Testis (tissue), 2 donors: ENCODE data around the gene GSG1L.

ENCODE experiments used
- CTCF ChIP-seq, 3 experiments: fragments of 450-650 bp in 2 of 3; fragments of 200-600 bp in 1 of 3; sonication (generic) in 1 of 3; IDR thresholded peaks; one replicate each; pipeline ENCODE4 v1.5.1; 2016 to 2019; ENCODE audit warnings: antibody characterized with exemption in 3 of 3, mild to moderate bottlenecking in 2 of 3, moderate library complexity in 1 of 3
- POLR2A ChIP-seq: fragments of 450-650 bp; IDR thresholded peaks from one replicate; pipeline ENCODE4 v1.6.1; 2017; ENCODE audit warnings: antibody characterized with exemption, mild to moderate bottlenecking, moderate library complexity

- TF ChIP-seq CTCF (IDR thresholded peaks at IDR 0.05), result no peak
- TF ChIP-seq POLR2A, result no peak
Measured at GRCh38 chr16:27951489-27952120, 111.9 kb downstream of the GSG1L start.
